Measurements from ENCODE around the gene GPALPP1.
"Not testable (repeated sequence)": the region's sequence is repeated elsewhere in the genome, so short reads cannot be mapped to it uniquely, and the experiment has no call there.

The GPALPP1 gene, protein sequence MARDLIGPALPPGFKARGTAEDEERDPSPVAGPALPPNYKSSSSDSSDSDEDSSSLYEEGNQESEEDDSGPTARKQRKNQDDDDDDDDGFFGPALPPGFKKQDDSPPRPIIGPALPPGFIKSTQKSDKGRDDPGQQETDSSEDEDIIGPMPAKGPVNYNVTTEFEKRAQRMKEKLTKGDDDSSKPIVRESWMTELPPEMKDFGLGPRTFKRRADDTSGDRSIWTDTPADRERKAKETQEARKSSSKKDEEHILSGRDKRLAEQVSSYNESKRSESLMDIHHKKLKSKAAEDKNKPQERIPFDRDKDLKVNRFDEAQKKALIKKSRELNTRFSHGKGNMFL
- total RNA-seq = 20.3 to 40.9 reads per million in 2 donors

DNA sequence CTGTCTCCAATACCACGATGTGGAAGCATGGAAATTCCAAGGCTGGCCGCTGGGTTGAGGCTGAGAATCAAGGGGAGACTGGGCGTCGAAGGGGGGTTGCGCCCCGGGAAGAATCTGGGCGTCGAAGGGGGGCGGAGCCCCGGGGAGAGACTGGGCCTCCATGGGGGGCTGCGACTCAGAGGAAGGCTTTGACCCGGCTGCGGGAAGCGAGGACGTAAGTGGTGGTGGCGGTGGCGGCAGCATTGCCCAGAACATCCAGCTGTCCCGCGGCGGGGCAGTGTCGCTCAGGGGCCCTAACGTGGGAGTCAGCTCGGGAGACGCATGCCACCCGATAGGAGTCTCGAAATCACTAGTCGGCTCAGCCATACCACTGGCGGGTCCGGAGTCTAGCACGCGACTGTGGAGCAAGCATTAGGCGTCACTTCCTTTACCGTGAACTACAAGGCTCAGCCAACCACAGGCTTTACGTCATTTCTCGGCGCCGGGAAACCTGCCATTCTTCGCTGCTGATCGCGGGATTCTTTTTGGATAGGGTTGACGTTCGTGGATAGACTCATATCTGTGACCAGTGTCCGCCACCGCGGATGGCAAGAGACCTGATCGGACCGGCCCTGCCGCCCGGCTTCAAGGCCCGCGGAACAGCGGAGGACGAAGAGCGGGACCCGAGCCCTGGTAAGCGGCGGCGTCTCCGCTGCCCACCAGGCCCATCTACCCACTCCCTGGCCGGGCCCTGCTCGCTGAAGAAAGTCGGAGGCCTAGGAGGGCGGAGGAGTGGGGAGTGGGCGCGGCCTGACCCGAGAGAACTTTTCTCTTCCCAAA is at the start of gene GPALPP1, which contains the start of gene NUFIP1:
GPALPP1 (plus strand) TSS at position 468 of the 819 bp plus-strand sequence; CDS start at position 585, 117 bp downstream.
NUFIP1 (minus strand) TSS at position 401 of the 819 bp plus-strand sequence; CDS start at position 366, 35 bp downstream.
- peak; percentile 70 to 96 (median 88) for DNase-seq

DNA sequence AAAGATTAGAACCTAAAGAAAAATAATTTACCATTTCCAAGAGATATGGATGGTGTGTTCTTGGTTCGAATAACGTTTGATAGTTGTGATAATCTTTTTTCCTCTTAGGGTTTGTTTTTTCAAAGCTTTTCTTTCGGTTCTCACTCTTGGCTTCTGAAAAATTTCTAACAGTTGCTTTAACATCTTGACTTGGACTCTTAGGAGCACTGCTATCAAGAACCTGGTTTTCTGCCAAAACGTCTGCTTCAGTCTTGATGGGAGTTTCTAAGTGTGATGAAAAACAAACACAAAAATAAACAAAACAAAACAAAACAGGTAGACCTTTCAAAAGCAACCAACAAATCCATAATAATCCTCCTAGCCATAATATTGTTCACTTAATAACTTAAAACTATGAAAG is 45.9 kb upstream of the GPALPP1 start:
- DNase-seq = not testable (repeated sequence)

DNA sequence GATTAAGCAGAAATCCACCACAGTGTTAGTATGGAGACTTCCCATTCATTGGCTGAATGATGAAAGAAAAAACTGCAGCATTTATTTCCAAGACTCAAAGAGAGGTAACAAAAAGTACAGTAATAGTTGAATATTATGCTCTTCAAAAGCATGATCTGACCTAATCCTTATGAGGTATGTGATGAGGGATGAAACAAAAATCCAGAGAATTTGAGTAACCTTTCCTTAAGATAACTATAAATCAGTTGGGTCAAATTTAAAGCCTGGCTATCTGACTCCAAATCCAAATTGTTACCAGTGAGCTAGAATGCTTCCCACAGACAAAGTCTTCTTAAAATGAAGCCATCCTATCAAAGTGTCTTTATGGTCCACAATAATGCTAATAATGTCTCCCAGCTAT is 38.2 kb upstream of the GPALPP1 start:
- DNase-seq = no peak

DNA sequence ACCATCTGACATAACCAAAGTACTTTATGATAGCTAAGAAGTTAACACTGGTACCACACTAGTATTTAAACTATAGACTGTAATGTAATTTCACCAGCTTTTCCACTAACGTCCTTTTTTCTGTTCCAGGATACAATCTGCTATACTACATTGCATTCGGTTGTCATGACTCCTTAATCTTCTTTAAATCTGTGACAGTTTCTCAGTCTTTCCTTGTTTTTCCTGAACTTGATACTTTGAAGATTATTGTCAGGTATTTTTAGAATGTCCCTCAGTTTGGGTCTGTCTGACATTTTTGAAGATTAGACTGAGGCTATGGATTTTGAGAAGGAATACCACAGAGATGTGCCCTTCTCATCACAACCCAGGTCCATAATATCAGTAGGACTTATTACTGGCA is 36.7 kb upstream of the GPALPP1 start:
- DNase-seq = no peak

DNA sequence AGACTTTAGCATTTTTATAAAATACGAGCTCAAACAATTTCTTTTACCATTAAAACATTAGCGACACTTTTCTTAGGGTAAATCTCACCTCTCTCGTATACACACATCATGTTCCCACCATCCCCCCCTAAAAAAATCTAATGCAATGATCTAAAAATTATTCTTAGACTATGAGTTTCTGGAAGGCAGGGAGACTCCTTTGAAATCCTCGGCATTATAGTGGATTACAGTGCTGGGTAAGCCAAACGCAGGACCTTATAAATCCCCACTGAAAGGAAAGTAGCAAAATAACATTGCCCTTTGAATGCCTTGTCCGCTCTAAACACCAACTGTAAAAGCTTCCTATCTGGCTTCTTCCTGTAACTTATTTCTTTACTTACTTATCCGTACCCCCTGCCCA is 35.1 kb upstream of the GPALPP1 start:
- DNase-seq = no peak

DNA sequence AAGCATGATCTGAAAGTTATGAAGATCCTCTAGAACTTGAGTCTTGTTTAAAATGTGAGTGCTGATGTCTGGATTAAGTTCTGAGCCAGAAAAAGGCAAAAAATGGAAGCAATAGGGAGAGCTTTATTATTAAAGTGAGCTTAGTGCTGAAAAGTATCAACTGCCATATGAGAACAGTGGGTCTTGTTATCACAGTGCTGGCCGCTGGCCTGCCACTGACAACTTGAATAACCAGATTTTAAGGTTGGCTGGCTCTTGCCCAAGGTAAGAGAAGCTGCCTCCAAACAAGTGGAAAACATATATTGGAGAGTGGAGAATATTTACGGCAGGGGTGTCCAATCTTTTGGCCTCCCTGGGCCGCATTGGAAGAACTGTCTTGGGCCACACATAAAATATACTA is 33.9 kb upstream of the GPALPP1 start:
- DNase-seq = no peak

DNA sequence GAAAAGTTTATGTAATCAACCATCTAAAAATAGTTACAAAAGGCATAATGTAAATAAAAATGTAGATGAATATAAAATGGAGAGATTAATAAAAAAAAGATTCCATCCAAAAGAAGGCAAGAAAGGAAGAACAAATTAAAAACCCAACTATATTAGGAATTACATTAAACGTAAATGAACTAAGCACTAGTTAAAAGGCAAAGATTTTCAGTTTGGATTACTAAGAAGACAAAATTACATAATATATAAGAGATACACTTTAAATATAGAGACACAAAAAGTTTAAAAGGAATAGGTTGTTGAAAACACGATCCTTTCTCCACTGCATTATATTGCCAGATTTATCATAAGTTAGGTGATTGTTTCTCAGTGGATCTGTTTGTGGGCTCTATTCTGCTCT is 27.3 kb upstream of the GPALPP1 start:
- DNase-seq = no peak

DNA sequence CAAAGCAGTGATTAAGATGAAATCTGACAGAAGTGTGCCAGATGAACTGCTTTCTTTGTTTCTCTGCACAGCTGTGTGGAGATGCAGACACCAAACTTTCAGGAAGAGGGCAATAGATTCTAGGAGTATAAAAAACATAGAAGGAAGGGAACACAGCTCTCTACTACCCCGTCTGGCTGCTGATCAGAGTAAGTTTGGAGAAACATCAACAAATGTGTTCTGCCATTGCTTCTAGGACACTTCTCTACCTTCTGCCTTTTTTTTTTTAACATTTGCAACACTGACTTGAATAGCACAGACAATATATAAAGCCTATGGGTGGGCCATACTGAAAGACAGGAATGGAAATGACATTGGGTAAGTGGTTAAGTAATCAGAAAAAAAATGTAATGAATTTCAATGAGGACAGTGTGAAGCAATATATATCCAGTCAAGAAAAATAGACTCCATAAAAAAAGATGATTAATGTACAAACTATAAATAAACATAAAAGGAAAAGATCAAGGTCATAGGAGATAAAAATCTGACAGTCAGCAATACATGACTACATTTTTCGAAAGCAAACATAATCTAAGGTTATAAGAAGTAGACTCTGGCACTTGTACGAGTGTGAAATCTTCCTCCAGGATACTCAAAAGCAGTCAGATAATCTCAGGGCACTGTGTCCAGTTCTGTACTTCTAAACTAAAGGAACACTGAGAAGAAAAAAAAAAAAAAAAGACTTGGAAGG is 21.5 kb upstream of the GPALPP1 start:
- no peak for DNase-seq

DNA sequence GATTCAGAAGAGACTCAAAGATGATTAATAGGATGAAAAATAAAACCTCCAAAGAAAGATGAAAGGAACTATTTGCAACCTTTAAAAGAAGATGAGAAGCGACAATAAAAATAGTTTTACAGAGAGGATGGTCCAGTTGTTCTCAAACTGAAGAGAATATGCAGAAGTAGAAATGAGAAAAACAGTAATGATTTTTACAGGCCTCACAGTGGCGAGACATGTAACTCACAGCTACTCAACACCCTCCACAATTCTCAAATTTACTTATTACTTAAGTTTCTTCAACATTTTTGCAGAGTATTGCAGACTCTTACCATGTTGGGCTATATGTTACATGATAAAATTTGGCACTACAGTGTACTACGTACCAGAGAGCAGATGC is 20.9 kb upstream of the GPALPP1 start:
- no peak for DNase-seq

DNA sequence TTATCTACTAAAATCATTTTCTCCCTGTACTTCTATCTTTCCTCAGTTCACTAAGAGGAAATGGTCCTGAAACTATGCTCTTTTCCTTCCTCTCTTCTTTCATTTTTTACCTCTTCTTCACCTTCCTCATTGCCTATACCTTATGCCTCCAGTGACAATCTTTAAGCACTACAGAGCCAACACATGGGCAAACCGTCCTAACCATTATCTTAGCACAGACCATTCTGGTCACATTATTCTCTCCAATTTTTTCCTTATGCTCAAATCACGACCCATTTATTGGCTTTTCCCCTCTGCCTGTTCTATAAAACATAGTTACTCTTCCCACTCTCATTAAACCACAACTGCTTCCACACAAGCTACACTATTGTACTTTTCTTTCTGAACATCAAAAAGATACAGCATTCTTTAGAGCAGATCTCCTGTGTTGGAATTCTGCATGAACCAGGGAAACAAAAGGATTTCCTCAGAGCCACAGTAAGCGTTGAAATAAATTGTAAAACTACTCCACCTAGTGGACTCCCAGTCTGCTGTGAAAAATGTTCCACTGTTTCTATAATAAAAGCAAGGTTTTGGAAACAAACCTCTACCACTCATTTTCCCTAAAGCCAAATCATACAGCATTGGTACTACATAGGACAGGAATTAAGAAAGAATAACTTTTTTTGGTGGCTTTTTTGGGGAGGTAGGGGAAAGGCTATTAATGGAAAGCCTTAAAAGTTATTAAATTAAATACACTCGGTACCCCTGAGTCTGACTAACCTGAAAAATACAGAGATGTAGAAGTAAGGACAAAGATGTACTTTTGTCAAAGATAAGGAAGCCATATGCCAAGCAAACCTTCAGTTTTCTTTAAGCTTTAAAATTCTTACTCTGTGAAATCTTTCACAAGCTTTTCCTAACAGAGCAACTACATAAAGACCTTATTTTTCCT is 19.5 kb upstream of the GPALPP1 start:
- DNase-seq = peak in 1 of 5 experiments; percentile 13

DNA sequence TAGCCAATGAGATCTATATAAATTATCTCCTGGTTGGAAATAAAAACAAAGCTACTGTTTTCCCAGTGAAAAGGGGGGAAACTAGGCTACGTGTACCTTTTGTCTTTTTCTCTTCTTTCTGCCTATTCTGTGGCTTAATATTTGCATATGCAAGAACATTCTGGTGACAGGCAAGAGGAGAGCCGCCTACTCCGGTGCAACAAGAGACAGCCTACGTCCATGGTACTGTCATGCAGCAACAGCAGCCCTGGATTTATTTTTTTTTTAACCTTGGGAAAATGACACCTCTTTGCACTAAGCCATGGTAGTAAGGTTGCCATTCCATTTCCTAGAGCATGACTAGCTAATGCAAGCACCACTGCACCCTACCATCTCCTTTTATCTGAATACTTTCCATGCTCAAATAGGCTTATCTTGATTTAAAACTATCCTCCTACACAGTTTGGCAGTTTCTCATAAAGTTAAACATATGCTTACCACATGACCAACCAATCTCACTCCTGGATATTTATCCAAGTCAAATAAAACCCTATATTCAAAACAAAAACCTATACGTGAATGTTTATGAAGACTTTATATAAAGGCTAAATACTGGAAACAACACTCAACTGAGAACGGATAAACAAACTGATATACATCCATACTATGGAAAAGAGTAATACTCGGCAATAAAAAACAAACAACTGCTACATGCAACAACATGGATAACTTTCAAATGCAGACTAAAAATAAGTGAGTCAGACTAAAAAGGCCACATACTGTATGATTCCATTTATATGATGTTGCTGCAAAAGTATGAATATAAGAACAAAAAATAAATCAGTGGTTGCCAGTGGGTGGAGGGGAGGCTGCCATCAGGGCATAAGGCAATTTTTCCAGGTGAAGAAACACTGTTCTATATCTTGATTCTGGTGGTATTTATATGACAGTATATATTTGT is 17.4 kb upstream of the GPALPP1 start:
- DNase-seq = no peak

DNA sequence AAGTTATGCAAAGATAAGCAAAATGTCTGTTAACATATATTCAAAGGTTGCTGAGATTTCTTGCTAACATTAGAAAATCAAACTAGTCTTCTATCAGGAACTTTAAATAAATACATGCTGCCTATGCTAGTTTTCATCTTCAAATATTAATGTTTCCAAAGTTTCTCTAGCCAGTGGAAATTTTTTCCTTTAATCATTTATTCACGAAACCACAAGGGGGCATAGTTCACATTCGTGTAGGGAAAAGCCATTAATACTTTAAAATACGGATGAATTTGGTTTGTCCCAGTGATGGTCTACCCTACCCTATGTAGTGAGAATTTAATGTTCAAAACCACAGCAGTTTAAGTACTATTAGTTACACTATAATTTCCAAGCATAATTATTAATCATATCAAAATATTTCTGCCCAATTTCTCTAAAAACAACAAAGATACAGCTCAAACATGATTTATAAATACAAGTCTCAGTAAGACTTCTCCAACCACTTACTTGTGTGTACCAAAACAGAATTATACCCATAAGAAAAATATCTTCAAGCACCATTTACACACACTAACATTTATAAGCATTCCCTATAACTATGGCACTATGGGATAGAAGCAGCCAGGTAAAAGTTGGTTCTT is 16.3 kb upstream of the GPALPP1 start:
- no peak for DNase-seq

DNA sequence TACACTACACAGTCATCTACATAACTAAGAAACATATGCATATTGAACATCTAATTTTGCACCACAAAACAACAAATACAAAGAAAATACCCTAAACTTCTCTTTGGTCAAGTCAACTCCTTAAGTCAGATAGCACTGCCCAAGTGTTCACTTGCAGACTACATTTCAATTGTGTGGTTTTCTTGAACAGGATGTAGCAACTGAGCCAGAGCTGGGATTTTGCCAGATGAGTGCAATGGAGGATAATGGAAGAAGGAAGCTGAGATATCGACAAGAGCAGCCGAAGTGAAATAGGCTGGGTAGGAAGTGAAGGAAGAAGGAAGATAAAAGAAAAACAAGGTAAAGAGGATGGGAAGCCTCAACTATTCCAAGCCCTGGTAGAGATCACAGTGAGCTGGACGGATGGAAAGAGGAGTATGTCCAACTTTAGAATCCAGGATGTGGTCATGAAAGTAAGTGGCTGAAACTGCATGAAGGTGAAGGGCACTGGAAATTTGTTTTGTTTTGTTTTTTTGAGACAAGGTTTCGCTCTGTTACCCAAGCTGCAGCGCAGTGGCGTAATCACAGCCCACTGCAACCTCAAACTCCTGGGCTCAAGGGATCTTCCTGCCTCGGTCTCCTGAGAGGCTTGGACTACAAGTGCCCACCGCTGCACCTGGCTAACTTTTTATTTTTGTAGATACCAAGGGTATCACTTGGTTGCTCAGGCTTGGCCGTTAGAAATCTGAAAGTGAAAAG is 15.1 kb upstream of the GPALPP1 start:
- DNase-seq = no peak

DNA sequence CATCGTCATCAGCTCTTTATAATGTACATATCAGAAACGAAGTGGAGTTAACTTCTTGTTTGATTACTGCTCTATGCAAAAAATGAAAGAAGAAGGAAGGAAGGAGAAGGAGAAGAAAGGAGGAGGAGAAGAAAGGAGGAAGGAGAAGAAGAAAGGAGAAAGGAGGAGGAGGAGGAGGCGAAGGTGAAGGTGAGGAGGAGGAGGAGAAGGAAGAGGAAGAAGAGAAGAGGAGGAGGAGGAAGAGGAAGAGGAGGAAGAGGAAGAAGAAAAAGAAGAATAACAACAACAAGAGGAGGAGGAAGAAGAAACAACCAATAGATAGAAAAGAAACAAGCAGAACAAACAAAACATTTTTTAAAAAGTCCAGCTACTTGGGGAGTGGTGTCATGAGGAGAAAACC is 13.1 kb upstream of the GPALPP1 start:
- DNase-seq = no peak

DNA sequence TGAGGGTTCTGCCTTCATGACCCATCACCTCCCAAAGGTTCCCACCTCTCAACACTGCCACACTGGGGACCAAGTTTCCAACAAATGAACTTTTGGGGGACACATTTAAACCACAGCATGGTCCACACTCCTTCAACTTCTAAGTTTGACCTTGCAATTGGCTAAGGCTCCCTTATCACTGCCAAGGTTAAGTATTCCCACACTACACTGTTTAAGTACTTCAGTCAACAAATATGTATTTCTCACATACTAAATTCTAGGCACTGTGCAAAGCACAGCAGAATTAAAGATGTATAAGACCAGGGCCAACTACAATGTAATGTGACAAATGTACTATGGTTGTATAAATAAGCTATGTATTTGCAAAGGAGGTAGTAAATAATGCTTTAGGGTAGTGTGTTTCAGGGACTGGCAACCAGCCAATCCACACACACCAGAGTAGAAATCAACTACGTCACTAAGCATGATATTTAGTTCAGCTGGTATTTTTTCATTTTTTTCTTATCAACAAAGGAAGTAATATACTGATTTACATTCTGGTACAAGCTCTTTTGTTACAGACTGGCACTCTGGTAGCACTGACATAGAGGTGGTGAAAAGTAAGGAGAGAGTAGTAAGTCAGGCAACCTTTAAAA is 12.3 kb upstream of the GPALPP1 start:
- no peak for DNase-seq

DNA sequence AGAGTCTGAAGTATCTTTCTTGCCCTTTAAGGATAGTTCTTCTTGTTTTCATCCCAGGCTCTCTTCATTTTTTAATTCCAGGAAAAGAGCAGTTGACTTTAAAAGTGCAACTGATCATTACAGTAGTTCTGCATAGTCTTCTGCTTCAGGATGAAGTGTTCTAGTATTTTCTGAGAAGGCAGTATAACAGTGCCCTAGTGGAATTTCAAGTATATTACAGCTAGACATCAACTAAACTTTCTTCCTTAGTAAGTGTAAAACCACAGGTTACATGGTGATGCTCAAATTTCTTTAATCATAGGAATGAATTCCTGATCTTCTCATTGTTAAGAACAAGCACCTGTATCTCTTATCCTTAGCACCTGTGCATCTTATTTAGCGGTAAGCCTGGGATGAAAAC is 11.0 kb upstream of the GPALPP1 start:
- DNase-seq = no peak

DNA sequence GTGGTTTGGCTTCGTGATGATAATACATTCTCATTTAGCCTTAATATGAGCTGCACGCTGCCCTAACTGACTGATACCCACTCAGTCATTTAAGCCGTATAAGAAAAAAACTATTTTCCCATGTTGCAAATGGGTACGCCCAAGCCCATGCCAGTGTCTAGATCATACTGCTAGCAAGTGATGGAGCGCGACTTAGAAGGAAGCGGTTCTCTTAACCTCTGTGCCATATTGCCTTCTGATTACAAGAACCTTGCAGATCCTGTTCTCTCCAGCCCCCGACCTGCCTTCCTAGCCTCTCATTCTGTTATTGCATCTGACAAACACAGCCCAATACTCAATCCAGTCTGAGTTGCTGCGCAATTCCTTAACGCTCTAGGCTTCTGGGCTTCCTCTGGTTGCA is 603 bp downstream of the GPALPP1 start:
- peak in 1 of 5 experiments; percentile 27 for DNase-seq

DNA sequence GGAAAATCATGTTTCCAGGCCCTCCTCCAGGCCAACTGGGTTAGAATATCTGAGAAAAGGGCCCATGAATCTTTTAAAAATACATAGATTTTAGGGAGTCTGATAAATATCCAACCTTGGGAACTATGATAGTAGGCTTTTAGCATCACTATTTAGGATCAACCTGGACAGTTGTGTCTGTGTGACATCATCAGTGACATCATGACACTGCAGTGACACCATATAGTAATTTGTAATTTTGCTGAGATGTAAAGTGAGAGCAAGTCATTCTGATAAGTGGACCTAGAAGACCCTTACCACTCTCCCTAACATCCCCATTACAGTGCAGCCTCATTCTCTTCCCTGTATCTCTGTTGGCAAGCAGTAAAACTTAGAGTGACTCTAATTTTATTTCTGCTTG is 14.1 kb downstream of the GPALPP1 start:
- DNase-seq = no peak

DNA sequence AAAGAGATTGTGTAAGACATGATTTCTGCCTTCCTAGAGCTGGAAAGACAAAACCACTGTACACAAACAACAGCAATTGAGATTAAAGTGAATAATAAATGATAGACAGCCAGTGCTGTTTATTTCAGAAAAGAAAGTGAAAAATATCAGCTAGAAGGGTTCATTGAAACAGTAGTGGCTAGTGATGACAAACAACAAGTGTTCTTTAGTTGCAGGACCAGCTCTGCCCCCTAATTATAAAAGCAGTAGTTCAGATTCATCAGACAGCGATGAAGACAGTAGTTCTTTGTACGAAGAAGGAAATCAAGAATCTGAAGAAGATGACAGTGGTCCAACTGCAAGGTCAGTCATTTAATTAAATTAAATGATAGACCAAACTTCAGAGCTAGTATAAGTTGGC is 14.8 kb downstream of the GPALPP1 start:
- no peak for DNase-seq

Data from T-helper 2 cell (primary cell).